Osteocyte (in vitro differentiated cells): ENCODE results near the gene LALBA. TPM values are rescaled to one million over a fixed set of nuclear protein-coding genes. Genes with fewer than 3 reads are reported as not detected.
"Not testable (repeated sequence)": the region's sequence is repeated elsewhere in the genome, so short reads cannot be mapped to it uniquely, and the experiment has no call there.

Source experiments
- DNase-seq: peaks from one replicate; pipeline ENCODE4 v3.0.0; 2021; ENCODE audit warnings: mixed read lengths; ENCODE audit not compliant: unreplicated experiment; ENCODE audit errors: extremely low spot score
- H3K27ac Mint-ChIP-seq: one replicate; pipeline ENCODE4 v1.8.0; 2021; ENCODE audit warnings: mild to moderate bottlenecking, mixed read lengths; ENCODE audit not compliant: unreplicated experiment
- H3K27me3 Mint-ChIP-seq: one replicate; pipeline ENCODE4 v1.8.0; 2021; ENCODE audit warnings: mixed read lengths; ENCODE audit not compliant: unreplicated experiment
- H3K36me3 Mint-ChIP-seq: one replicate; pipeline ENCODE4 v1.8.0; 2021; ENCODE audit warnings: mixed read lengths; ENCODE audit not compliant: unreplicated experiment
- H3K4me1 Mint-ChIP-seq: one replicate; pipeline ENCODE4 v1.8.0; 2021; ENCODE audit warnings: mixed read lengths; ENCODE audit not compliant: unreplicated experiment
- H3K4me3 Mint-ChIP-seq: one replicate; pipeline ENCODE4 v1.8.0; 2021; ENCODE audit warnings: mild to moderate bottlenecking, moderate library complexity, mixed read lengths; ENCODE audit not compliant: unreplicated experiment
- H3K9me3 Mint-ChIP-seq: one replicate; pipeline ENCODE4 v1.8.0; 2021; ENCODE audit warnings: mixed read lengths; ENCODE audit not compliant: unreplicated experiment
- total RNA-seq: library from RNA; stranded (reverse); gene quantifications from 2 replicates; pipeline ENCODE4 v1.2.1, GENCODE V29; 2021
- TF ChIP-seq, protein P1 (sequence below): fragments of 200-600 bp; sonication (generic); IDR thresholded peaks from 2 replicates; pipeline ENCODE4 v1.5.0; 2021; ENCODE audit warnings: antibody characterized with exemption, mild to moderate bottlenecking, moderate library complexity

Gene LALBA
- total RNA-seq, 1 donor from 2014 or later: not detected

- Mint-ChIP-seq H3K9me3 (no peaks in the 10 kb centered on the region), H3K4me3 (no peak within 1 kb of the TSS), H3K27ac (no peak within 1 kb of the TSS), H3K36me3 (no peaks in the 10 kb centered on the region), H3K27me3 (peaks cover 2% of the 10 kb centered on the region), H3K4me1 (no peaks in the 10 kb centered on the region)
- no peak for DNase-seq
- TF ChIP-seq, protein P1, sequence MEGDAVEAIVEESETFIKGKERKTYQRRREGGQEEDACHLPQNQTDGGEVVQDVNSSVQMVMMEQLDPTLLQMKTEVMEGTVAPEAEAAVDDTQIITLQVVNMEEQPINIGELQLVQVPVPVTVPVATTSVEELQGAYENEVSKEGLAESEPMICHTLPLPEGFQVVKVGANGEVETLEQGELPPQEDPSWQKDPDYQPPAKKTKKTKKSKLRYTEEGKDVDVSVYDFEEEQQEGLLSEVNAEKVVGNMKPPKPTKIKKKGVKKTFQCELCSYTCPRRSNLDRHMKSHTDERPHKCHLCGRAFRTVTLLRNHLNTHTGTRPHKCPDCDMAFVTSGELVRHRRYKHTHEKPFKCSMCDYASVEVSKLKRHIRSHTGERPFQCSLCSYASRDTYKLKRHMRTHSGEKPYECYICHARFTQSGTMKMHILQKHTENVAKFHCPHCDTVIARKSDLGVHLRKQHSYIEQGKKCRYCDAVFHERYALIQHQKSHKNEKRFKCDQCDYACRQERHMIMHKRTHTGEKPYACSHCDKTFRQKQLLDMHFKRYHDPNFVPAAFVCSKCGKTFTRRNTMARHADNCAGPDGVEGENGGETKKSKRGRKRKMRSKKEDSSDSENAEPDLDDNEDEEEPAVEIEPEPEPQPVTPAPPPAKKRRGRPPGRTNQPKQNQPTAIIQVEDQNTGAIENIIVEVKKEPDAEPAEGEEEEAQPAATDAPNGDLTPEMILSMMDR: no peak
Observed at GRCh38 chr12:48525332-48525731, 44.5 kb downstream of the LALBA start, which contains the start of gene OR8S1. Gene OR8S1, plus strand, starts transcription at chr12:48525632. Its CDS starts 0 bp downstream, at chr12:48525632.

- not testable (repeated sequence) for H3K36me3 Mint-ChIP-seq, H3K9me3 Mint-ChIP-seq, H3K27me3 Mint-ChIP-seq, DNase-seq, H3K4me3 Mint-ChIP-seq, H3K4me1 Mint-ChIP-seq, H3K27ac Mint-ChIP-seq
Observed at GRCh38 chr12:48520381-48520780, 49.5 kb downstream of the LALBA start.

Other genes starting within 250 kb of the LALBA start
- 11.9 and 18.5 TPM in 2 replicates for gene ZNF641, start 219.1 kb downstream of the LALBA start, total RNA-seq
- gene ANP32D, start 97.5 kb downstream of the LALBA start, total RNA-seq: not detected in 2 replicates
- gene C12orf54, start 87.5 kb downstream of the LALBA start, total RNA-seq: not detected in 2 replicates
- not detected in 2 replicates for gene OR8S1, start 44.4 kb downstream of the LALBA start, total RNA-seq
- 26.3 and 31.0 TPM in 2 replicates for gene KANSL2, start 112.2 kb upstream of the LALBA start, total RNA-seq
- 32.9 and 33.8 TPM in 2 replicates for gene CCNT1, start 146.7 kb upstream of the LALBA start, total RNA-seq
- gene ADCY6, start 219.0 kb upstream of the LALBA start, total RNA-seq: 71.7 and 71.9 TPM in 2 replicates
- gene CACNB3, start 248.4 kb upstream of the LALBA start, total RNA-seq: 66.5 and 83.3 TPM in 2 replicates